Measurements from ENCODE around the gene KCTD20.

KCTD20 gene

GRCh38 chr6:36489426-36489825 is 46.6 kb downstream of the KCTD20 start:
- no peak for DNase-seq (ENCODE audit: low spot score)
- H3K27ac ChIP-seq = no peak overlapping the region
- ChIA-PET POLR2A (ENCODE audit: low non-redundant PET) (interaction anchor here (0.6 kb wide), 1 partner anchor 26 kb away, joined by 4 read pairs; no protein-coding TSS in a partner anchor), CTCF (no interaction called here)
- no peak for TF ChIP-seq CTCF (conservative IDR thresholded peaks at IDR 0.05; ENCODE audit: low read depth)

GRCh38 chr6:36491378-36491965 is 48.7 kb downstream of the KCTD20 start:
- no peak for DNase-seq (ENCODE audit: low spot score)
- H3K27ac ChIP-seq = no peak overlapping the region
- TF ChIP-seq CTCF (conservative IDR thresholded peaks at IDR 0.05; ENCODE audit: low read depth) = no peak
- ChIA-PET CTCF (no interaction called here), POLR2A (ENCODE audit: low non-redundant PET) (no interaction called here)

- POLR2A ChIA-PET (ENCODE audit: low non-redundant PET) = no interaction called here
- no peak for DNase-seq (ENCODE audit: low spot score)
- no peak for TF ChIP-seq CTCF (conservative IDR thresholded peaks at IDR 0.05; ENCODE audit: low read depth)
- CTCF ChIA-PET = no interaction called here
- H3K27ac ChIP-seq = no peak overlapping the region
Measured at GRCh38 chr6:36492092-36492491, 49.3 kb downstream of the KCTD20 start.

- DNase-seq (ENCODE audit: low spot score) = no peak
- no peak for TF ChIP-seq CTCF (conservative IDR thresholded peaks at IDR 0.05; ENCODE audit: low read depth)
- POLR2A ChIA-PET (ENCODE audit: low non-redundant PET) = no interaction called here
- CTCF ChIA-PET = no interaction called here
- H3K27ac ChIP-seq = no peak overlapping the region
Measured at GRCh38 chr6:36492621-36493020, 49.8 kb downstream of the KCTD20 start.

- DNase-seq (ENCODE audit: low spot score) = no peak
- TF ChIP-seq CTCF (conservative IDR thresholded peaks at IDR 0.05; ENCODE audit: low read depth) = no peak
- ChIA-PET POLR2A (ENCODE audit: low non-redundant PET) (no interaction called here), CTCF (no interaction called here)
- no peak overlapping the region for H3K27ac ChIP-seq
Measured at GRCh38 chr6:36493319-36493718, 50.5 kb downstream of the KCTD20 start.

- no peak for TF ChIP-seq CTCF (conservative IDR thresholded peaks at IDR 0.05; ENCODE audit: low read depth)
- DNase-seq (ENCODE audit: low spot score) = no peak
- POLR2A ChIA-PET (ENCODE audit: low non-redundant PET) = no interaction called here
- H3K27ac ChIP-seq = no peak overlapping the region
- CTCF ChIA-PET = interaction anchor here (0.7 kb wide), 1 partner anchor 107 kb away, joined by 4 read pairs; no protein-coding TSS in a partner anchor
Measured at GRCh38 chr6:36493859-36494258, 51.1 kb downstream of the KCTD20 start.
